B cell (primary cell): ENCODE results near the gene NAA15.

Experiments
- EZH2 ChIP-seq: IDR thresholded peaks from 2 replicates; pipeline ENCODE4 v1.6.1; 2012; ENCODE audit warnings: borderline replicate concordance, low read depth, mild to moderate bottlenecking, moderate library complexity, low read length; ENCODE audit not compliant: insufficient read depth, poor library complexity, severe bottlenecking
- TF ChIP-seq, protein P1 (sequence below): fragments of 200-600 bp; IDR thresholded peaks from one replicate; pipeline ENCODE4 v1.8.0; 2022; ENCODE audit warnings: antibody characterized with exemption, mild to moderate bottlenecking

DNA sequence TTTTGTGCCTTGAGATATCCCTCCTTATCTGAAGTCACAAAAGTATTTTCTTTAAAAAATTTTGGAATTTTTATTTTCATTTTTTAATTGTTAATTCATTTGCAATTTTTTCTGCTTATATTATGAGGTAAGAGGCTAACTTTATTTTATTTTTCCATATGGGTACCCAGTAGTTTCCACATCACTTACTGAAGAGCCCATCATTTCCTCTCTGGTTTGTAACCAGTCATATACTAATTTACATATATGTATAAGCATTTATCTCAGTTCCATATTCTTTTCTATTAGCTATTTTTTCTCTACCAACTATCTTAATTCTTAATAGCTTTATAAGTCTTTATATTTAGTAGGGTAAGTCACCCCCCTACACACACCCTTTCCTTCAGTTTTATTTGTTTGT lies 48.3 kb upstream of the NAA15 start:
- TF ChIP-seq, protein P1, sequence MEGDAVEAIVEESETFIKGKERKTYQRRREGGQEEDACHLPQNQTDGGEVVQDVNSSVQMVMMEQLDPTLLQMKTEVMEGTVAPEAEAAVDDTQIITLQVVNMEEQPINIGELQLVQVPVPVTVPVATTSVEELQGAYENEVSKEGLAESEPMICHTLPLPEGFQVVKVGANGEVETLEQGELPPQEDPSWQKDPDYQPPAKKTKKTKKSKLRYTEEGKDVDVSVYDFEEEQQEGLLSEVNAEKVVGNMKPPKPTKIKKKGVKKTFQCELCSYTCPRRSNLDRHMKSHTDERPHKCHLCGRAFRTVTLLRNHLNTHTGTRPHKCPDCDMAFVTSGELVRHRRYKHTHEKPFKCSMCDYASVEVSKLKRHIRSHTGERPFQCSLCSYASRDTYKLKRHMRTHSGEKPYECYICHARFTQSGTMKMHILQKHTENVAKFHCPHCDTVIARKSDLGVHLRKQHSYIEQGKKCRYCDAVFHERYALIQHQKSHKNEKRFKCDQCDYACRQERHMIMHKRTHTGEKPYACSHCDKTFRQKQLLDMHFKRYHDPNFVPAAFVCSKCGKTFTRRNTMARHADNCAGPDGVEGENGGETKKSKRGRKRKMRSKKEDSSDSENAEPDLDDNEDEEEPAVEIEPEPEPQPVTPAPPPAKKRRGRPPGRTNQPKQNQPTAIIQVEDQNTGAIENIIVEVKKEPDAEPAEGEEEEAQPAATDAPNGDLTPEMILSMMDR, result no peak
- TF ChIP-seq EZH2, result no peak
